Measurements from ENCODE around the gene CMSS1. TPM values are rescaled to one million over a fixed set of nuclear protein-coding genes. Genes with fewer than 3 reads are reported as not detected.
A peak's percentile ranks its signal among the peaks of the same experiment; 100 is the strongest.

CMSS1 gene
- total and polyA plus RNA-seq, 8 donors: 2.7 to 33.3 (median 22.1) TPM

- H3K27me3 ChIP-seq: no peaks in the 10 kb centered on the region
- DNase-seq: peak in 1 of 2 donors; percentile 35
- 61 to 82% (median 79%) methylated on average over 6 to 8 of the region's 8 CpGs for WGBS, 5 donors
- H3K27ac ChIP-seq: peak overlapping the region in 1 of 5 donors; percentile 1
- H3K4me3 ChIP-seq: no peak overlapping the region
- no peaks in the 10 kb centered on the region for H3K36me3 ChIP-seq
- TF ChIP-seq POLR2A (IDR thresholded peaks at IDR 0.05) (no peak), EP300 (IDR thresholded peaks at IDR 0.05) (no peak), POLR2AphosphoS5 (IDR thresholded peaks at IDR 0.05) (no peak), CTCF (IDR thresholded peaks at IDR 0.05) (no peak)
- intact Hi-C loops (cut with DNase I; ENCODE audit: low total_unique reads): no loop called here
- H3K9me3 ChIP-seq: no peaks in the 10 kb centered on the region
- H3K4me1 ChIP-seq: peaks cover 0 to 10% (median 1%) of the 10 kb centered on the region in 4 donors
Measured at GRCh38 chr3:99972380-99973104, 154.9 kb downstream of the CMSS1 start.

GRCh38 chr3:99974989-99975388, 157.3 kb downstream of the CMSS1 start:
- Histone ChIP-seq H3K27ac (no peak overlapping the region), H3K4me1 (peaks cover 0 to 5% (median 0%) of the 10 kb centered on the region in 4 donors), H3K36me3 (no peaks in the 10 kb centered on the region), H3K27me3 (no peaks in the 10 kb centered on the region), H3K4me3 (no peak overlapping the region), H3K9me3 (no peaks in the 10 kb centered on the region)
- intact Hi-C loops (cut with DNase I; ENCODE audit: low total_unique reads): no loop called here
- TF ChIP-seq EP300 (IDR thresholded peaks at IDR 0.05) (no peak), POLR2A (IDR thresholded peaks at IDR 0.05) (no peak), POLR2AphosphoS5 (IDR thresholded peaks at IDR 0.05) (no peak), CTCF (IDR thresholded peaks at IDR 0.05) (no peak)
- peak in 1 of 2 donors; percentile 67 for DNase-seq
- WGBS, 5 donors: 46 to 71% (median 49%) methylated on average over 2 of the region's 2 CpGs

GRCh38 chr3:99976584-99976983, 158.9 kb downstream of the CMSS1 start:
- no peak overlapping the region for H3K4me3 ChIP-seq
- no peak overlapping the region for H3K27ac ChIP-seq
- H3K36me3 ChIP-seq: no peaks in the 10 kb centered on the region
- no peak for TF ChIP-seq CTCF (IDR thresholded peaks at IDR 0.05)
- TF ChIP-seq EP300 (IDR thresholded peaks at IDR 0.05): no peak
- TF ChIP-seq POLR2A (IDR thresholded peaks at IDR 0.05): no peak
- TF ChIP-seq POLR2AphosphoS5 (IDR thresholded peaks at IDR 0.05): no peak
- no peaks in the 10 kb centered on the region for H3K9me3 ChIP-seq
- intact Hi-C loops (cut with DNase I; ENCODE audit: low total_unique reads): no loop called here
- peaks cover 0 to 5% (median 0%) of the 10 kb centered on the region in 4 donors for H3K4me1 ChIP-seq
- H3K27me3 ChIP-seq: no peaks in the 10 kb centered on the region
- no peak for DNase-seq

GRCh38 chr3:99978221-99978620, 160.6 kb downstream of the CMSS1 start:
- Histone ChIP-seq H3K4me1 (no peaks in the 10 kb centered on the region), H3K27ac (no peak overlapping the region), H3K27me3 (no peaks in the 10 kb centered on the region), H3K36me3 (no peaks in the 10 kb centered on the region), H3K4me3 (no peak overlapping the region), H3K9me3 (no peaks in the 10 kb centered on the region)
- WGBS, 5 donors: 93 to 100% (median 100%) methylated on average over 1 of the region's 1 CpG
- DNase-seq: no peak
- intact Hi-C loops (cut with DNase I; ENCODE audit: low total_unique reads): no loop called here
- no peak for TF ChIP-seq POLR2A (IDR thresholded peaks at IDR 0.05)
- no peak for TF ChIP-seq EP300 (IDR thresholded peaks at IDR 0.05)
- TF ChIP-seq CTCF (IDR thresholded peaks at IDR 0.05): no peak
